Measurements from ENCODE around the gene CTSZ.

DNA sequence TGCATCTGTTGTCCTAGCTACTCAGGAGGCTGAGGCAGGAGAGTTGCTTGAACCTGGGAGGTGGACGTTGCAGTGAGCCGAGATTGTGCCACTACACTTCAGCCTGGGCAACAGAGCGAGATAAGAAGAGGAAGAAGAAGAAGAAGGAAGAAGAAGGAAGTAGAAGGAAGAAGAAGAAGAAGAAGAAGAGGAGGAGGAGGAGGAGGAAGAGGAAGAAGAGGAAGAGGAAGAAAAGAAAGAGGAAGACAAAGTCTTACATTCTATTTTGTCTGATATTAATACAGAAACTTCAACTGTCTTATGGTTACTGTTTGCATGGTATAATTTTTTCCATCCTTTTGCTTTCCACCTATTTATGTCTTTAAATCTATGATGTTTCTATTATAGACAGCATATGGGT, 33.2 kb downstream of the CTSZ start:
- TF ChIP-seq, protein P1, sequence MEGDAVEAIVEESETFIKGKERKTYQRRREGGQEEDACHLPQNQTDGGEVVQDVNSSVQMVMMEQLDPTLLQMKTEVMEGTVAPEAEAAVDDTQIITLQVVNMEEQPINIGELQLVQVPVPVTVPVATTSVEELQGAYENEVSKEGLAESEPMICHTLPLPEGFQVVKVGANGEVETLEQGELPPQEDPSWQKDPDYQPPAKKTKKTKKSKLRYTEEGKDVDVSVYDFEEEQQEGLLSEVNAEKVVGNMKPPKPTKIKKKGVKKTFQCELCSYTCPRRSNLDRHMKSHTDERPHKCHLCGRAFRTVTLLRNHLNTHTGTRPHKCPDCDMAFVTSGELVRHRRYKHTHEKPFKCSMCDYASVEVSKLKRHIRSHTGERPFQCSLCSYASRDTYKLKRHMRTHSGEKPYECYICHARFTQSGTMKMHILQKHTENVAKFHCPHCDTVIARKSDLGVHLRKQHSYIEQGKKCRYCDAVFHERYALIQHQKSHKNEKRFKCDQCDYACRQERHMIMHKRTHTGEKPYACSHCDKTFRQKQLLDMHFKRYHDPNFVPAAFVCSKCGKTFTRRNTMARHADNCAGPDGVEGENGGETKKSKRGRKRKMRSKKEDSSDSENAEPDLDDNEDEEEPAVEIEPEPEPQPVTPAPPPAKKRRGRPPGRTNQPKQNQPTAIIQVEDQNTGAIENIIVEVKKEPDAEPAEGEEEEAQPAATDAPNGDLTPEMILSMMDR (conservative IDR thresholded peaks at IDR 0.05; ENCODE audit: low read depth in 2 of 2) = no peak
- TF ChIP-seq CREB1 (CRISPR knock-in tag; IDR thresholded peaks at IDR 0.05; ENCODE audit: low read depth) (no peak), POLR2AphosphoS5 (IDR thresholded peaks at IDR 0.05; ENCODE audit: low read depth) (no peak)
